Activated T-cell treated with anti-CD3 and anti-CD28 coated beads for 24 hours (primary cell): ENCODE results near the gene PREP.
A peak's percentile ranks its signal among the peaks of the same experiment; 100 is the strongest.
"Not testable (repeated sequence)": the region's sequence is repeated elsewhere in the genome, so short reads cannot be mapped to it uniquely, and the experiment has no call there.

ENCODE experiments used
- DNase-seq: peaks from one replicate; pipeline ENCODE4 v3.0.0-alpha.2; 2020; ENCODE audit warnings: low read depth

The PREP gene

GRCh38 chr6:105402939-105403935 lies at the start of gene PREP:
Gene PREP, minus strand, starts transcription at chr6:105403082. Its CDS starts 191 bp downstream, at chr6:105402891.
- peak; percentile 79 for DNase-seq

- DNase-seq: no peak
Observed at GRCh38 chr6:105452376-105452775, 49.5 kb upstream of the PREP start.

- DNase-seq: no peak
Observed at GRCh38 chr6:105449756-105450390, 47.0 kb upstream of the PREP start.

- DNase-seq: no peak
Observed at GRCh38 chr6:105445481-105445880, 42.6 kb upstream of the PREP start.

GRCh38 chr6:105443941-105444340 lies 41.1 kb upstream of the PREP start:
- no peak for DNase-seq

GRCh38 chr6:105442369-105442768 lies 39.5 kb upstream of the PREP start:
- DNase-seq: no peak

- DNase-seq: no peak
Observed at GRCh38 chr6:105437236-105437635, 34.4 kb upstream of the PREP start.

- no peak for DNase-seq
Observed at GRCh38 chr6:105433723-105434122, 30.8 kb upstream of the PREP start.

GRCh38 chr6:105432797-105433196 lies 29.9 kb upstream of the PREP start:
- DNase-seq: no peak

GRCh38 chr6:105431226-105431625 lies 28.3 kb upstream of the PREP start:
- no peak for DNase-seq

GRCh38 chr6:105430685-105431084 lies 27.8 kb upstream of the PREP start:
- DNase-seq: no peak

GRCh38 chr6:105429676-105430075 lies 26.8 kb upstream of the PREP start:
- no peak for DNase-seq

- no peak for DNase-seq
Observed at GRCh38 chr6:105428342-105428957, 25.6 kb upstream of the PREP start.

- DNase-seq: peak; percentile 53
Observed at GRCh38 chr6:105424175-105424783, 21.4 kb upstream of the PREP start.

GRCh38 chr6:105416971-105417370 lies 14.1 kb upstream of the PREP start:
- DNase-seq: not testable (repeated sequence)

GRCh38 chr6:105409734-105410133 lies 6.9 kb upstream of the PREP start:
- no peak for DNase-seq

GRCh38 chr6:105402090-105402938 lies 568 bp downstream of the PREP start:
- peak; percentile 14 for DNase-seq

- DNase-seq: no peak
Observed at GRCh38 chr6:105401247-105402089, 1.4 kb downstream of the PREP start.

GRCh38 chr6:105400501-105400900 lies 2.4 kb downstream of the PREP start:
- DNase-seq: no peak

GRCh38 chr6:105398859-105399258 lies 4.0 kb downstream of the PREP start:
- DNase-seq: no peak
